NB4 (cell line): ENCODE results near the gene MCC.

Experiments used
- DNase-seq: peaks from one replicate; pipeline ENCODE4 v3.0.0; 2010; ENCODE audit warnings: low read depth
- H3K4me3 ChIP-seq: one replicate; pipeline ENCODE4 v1.5.1; 2011; ENCODE audit warnings: mild to moderate bottlenecking, low read depth, low read length, moderate library complexity
- CTCF ChIP-seq: IDR thresholded peaks from one replicate; pipeline ENCODE4 v1.5.1; 2012; ENCODE audit warnings: low read depth, low read length
- MYC ChIP-seq: IDR thresholded peaks from 2 replicates; pipeline ENCODE4 v1.6.1; 2011; ENCODE audit warnings: low read depth, low read length
- POLR2A ChIP-seq: IDR thresholded peaks from 2 replicates; pipeline ENCODE4 v1.6.1; 2011; ENCODE audit warnings: mild to moderate bottlenecking; ENCODE audit not compliant: insufficient read length; ENCODE audit errors: extremely low read depth
- TF ChIP-seq, protein P1 (sequence below): IDR thresholded peaks from 2 replicates; pipeline ENCODE4 v1.6.1; 2011; ENCODE audit warnings: low read depth, low read length

MCC gene

GRCh38 chr5:113193311-113193978, 294.8 kb downstream of the MCC start:
- DNase-seq, result no peak
- TF ChIP-seq POLR2A (no peak), CTCF (no peak), MYC (no peak)
- TF ChIP-seq, protein P1, sequence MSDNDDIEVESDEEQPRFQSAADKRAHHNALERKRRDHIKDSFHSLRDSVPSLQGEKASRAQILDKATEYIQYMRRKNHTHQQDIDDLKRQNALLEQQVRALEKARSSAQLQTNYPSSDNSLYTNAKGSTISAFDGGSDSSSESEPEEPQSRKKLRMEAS, result no peak
- H3K4me3 ChIP-seq, result no peak overlapping the region

DNA sequence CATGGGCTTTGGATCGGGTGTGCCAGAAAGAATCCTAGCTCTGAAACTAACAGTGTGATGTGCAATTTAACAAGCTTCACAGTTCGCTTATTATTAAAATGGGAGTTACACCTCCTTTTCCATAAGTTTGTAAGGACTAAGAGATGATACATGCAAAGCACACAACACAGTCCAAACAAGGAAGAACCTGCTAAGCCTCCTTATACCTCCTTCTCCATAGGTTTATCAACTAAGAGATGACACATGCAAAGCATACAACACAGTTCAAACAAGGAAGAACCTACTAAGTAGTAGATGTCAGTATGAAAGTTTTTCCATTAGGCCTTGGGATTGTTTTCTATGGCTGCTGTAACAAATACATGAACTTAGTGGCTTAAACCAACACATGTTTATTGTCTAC, 295.7 kb downstream of the MCC start:
- TF ChIP-seq CTCF, result no peak
- no peak for TF ChIP-seq POLR2A
- TF ChIP-seq, protein P1, result no peak
- TF ChIP-seq MYC, result no peak
- no peak for DNase-seq
- no peak overlapping the region for H3K4me3 ChIP-seq

DNA sequence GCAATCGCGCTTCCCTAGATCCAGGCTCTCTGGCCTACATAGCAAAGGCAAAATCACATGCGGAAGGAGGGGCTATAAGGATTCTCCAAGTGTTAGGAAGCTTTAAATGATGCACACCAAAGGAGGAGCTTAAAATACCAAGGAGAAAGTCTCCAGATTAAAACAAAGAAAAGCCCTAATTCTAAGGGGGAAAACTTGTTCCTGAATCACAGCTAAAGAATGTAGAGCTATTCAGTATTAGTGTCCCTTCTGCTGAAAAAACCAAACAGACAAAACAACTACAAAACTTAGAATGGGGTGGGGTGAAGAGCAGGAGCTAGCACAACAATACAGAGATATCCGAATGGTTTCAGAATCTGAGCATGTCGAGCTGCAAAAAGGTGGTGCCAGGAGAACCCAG, 297.9 kb downstream of the MCC start:
- DNase-seq, result no peak
- H3K4me3 ChIP-seq, result no peak overlapping the region

GRCh38 chr5:113189291-113189690, 299.0 kb downstream of the MCC start:
- no peak overlapping the region for H3K4me3 ChIP-seq
- TF ChIP-seq MYC (no peak), CTCF (no peak), POLR2A (no peak)
- TF ChIP-seq, protein P1, result no peak
- no peak for DNase-seq

More for the DNA sequence above, 297.9 kb downstream of the MCC start:
- no peak for TF ChIP-seq CTCF

DNA sequence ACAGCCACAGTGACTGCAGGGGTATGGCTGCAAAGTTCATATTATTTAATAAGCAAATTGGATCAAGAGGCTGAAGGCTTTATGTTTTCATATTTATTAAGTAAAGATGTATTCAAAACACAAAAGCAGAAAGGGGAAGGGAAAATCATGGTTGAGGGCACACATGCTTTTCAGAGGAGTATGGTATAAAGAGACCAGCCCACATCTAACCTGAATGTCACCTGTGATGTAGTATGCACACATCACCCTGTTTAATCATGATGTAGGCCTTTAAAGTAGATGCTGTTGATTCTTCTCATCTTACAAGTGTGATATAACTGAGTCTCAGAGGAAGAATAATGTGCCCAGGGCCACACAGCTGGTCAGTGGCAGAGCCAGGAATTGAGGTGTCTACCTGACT, 299.8 kb downstream of the MCC start:
- H3K4me3 ChIP-seq, result no peak overlapping the region
- no peak for TF ChIP-seq MYC
- TF ChIP-seq, protein P1, result no peak
- TF ChIP-seq CTCF, result no peak
- TF ChIP-seq POLR2A, result no peak
- no peak for DNase-seq

GRCh38 chr5:113187906-113188305, 300.3 kb downstream of the MCC start:
- TF ChIP-seq CTCF (no peak), MYC (no peak)
- peak; percentile 24 for DNase-seq
- no peak overlapping the region for H3K4me3 ChIP-seq
